Fibroblast of the aortic adventitia (primary cell): ENCODE results near the gene LAMB3. TPM values are rescaled to one million over a fixed set of nuclear protein-coding genes. Genes with fewer than 3 reads are reported as not detected.

Source experiments
- DNase-seq: peaks from one replicate; pipeline ENCODE4 v3.0.0-alpha.2; 2010; ENCODE audit warnings: low read depth
- H3K4me3 ChIP-seq: 2 replicates; pipeline ENCODE4 v1.5.1; 2011; ENCODE audit warnings: low read depth, mild to moderate bottlenecking, control low read depth, low read length, moderate library complexity
- total RNA-seq: library from RNA; depleted of rRNA; stranded (reverse); fragments of >200 nt; gene quantifications from 2 replicates; pipeline ENCODE4 v1.2.3, GENCODE V29; 2012; ENCODE audit warnings: low replicate concordance
- TF ChIP-seq, protein P1 (sequence below): IDR thresholded peaks from 2 replicates; pipeline ENCODE4 v1.5.1; 2011; ENCODE audit warnings: mild to moderate bottlenecking, low read length, control low read depth, inconsistent platforms; ENCODE audit not compliant: insufficient read depth

Gene LAMB3
- total RNA-seq, 1 donor: 10.3 TPM

GRCh38 chr1:209662879-209663327, 10.7 kb upstream of the LAMB3 start:
- TF ChIP-seq, protein P1, sequence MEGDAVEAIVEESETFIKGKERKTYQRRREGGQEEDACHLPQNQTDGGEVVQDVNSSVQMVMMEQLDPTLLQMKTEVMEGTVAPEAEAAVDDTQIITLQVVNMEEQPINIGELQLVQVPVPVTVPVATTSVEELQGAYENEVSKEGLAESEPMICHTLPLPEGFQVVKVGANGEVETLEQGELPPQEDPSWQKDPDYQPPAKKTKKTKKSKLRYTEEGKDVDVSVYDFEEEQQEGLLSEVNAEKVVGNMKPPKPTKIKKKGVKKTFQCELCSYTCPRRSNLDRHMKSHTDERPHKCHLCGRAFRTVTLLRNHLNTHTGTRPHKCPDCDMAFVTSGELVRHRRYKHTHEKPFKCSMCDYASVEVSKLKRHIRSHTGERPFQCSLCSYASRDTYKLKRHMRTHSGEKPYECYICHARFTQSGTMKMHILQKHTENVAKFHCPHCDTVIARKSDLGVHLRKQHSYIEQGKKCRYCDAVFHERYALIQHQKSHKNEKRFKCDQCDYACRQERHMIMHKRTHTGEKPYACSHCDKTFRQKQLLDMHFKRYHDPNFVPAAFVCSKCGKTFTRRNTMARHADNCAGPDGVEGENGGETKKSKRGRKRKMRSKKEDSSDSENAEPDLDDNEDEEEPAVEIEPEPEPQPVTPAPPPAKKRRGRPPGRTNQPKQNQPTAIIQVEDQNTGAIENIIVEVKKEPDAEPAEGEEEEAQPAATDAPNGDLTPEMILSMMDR: no peak
- H3K4me3 ChIP-seq: no peak overlapping the region
- no peak for DNase-seq

- DNase-seq: no peak
Observed at GRCh38 chr1:209661071-209661470, 8.8 kb upstream of the LAMB3 start.

GRCh38 chr1:209659909-209660308, 7.7 kb upstream of the LAMB3 start:
- no peak overlapping the region for H3K4me3 ChIP-seq
- TF ChIP-seq, protein P1: no peak
- DNase-seq: no peak

More at GRCh38 chr1:209661071-209661470, 8.8 kb upstream of the LAMB3 start:
- TF ChIP-seq, protein P1: no peak
- H3K4me3 ChIP-seq: no peak overlapping the region

GRCh38 chr1:209657918-209658317, 5.7 kb upstream of the LAMB3 start:
- no peak overlapping the region for H3K4me3 ChIP-seq
- TF ChIP-seq, protein P1: no peak
- no peak for DNase-seq

- TF ChIP-seq, protein P1: no peak
- H3K4me3 ChIP-seq: no peak overlapping the region
- DNase-seq: no peak
Observed at GRCh38 chr1:209657140-209657879, 5.1 kb upstream of the LAMB3 start.

DNA sequence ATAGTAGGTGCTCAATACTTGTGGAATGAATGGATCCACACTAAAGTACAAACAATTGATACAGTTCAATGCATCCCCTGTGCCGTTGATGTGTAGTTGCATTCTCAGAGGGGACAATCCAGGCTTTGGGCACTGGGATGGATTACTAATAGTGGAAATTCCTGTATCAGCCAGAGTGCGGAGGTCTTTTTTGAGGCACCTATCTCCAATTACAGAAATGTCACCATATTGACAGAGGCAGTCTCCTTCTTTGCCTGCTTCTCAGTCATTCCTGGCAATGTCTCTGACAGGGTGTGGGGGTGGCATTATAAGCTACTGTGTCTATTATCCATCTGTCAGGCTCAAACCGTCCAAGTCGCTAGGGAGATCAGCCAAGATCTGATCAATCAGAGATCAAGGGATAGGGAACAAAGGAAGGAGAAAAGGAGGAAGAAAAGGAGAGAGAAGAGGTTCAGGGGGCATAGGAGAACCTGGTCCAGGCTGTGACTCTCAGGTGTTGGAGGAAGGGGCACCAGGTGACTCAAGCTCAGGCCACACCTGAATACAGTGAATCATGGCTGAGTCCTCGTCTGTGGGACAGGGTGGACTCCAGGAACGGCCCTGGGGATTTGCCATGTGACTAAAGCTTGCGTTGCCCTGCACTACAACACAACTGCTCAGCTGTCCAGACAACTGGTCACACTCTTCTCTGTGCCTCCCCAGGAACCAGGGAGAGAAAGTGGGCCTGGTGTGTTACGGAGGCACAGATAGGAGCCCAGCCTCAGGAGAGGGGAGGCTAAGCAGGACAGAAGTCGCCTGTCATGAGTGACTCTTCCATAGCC, 3.4 kb upstream of the LAMB3 start:
- DNase-seq: no peak
- no peak overlapping the region for H3K4me3 ChIP-seq
- TF ChIP-seq, protein P1: no peak
